PC-9 (cell line): ENCODE measurements around the gene NAV3.

Experiments
- CTCF ChIP-seq: fragments of 200-600 bp; sonication (generic); conservative IDR thresholded peaks from 2 replicates; pipeline ENCODE4 v1.6.1; 2017; ENCODE audit warnings: mixed run types, antibody characterized with exemption, mild to moderate bottlenecking, moderate library complexity
- EZH2 ChIP-seq: fragments of 200-600 bp; sonication (generic); IDR thresholded peaks from 2 replicates; pipeline ENCODE4 v1.8.0; 2017; ENCODE audit warnings: antibody characterized with exemption, low read depth

- TF ChIP-seq CTCF = no peak
- no peak for TF ChIP-seq EZH2
Observed at GRCh38 chr12:77808534-77808933, 22.2 kb upstream of the NAV3 start.
